ENCODE results near the gene TMBIM1.

DNA sequence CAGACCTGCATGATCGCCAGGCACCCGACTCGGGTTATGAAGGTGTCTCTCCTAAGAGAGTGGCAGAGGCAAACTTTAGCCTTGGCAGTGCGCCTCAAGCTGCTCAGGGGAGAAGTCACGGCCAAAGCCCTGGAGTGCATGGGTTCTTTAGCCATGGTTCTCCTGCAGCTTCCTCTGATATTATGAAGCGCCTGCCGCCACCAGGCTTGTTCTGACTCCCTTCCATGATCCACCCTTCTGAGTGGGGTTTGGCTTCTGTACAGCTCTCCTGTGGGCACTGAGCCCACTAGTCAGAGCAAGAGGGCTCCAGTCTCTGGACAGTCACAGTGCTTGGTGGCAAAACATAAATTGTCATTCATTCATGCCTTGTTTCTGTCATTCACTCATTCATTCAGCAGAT, 25.9 kb upstream of the TMBIM1 start:
- TF ChIP-seq, protein P1, sequence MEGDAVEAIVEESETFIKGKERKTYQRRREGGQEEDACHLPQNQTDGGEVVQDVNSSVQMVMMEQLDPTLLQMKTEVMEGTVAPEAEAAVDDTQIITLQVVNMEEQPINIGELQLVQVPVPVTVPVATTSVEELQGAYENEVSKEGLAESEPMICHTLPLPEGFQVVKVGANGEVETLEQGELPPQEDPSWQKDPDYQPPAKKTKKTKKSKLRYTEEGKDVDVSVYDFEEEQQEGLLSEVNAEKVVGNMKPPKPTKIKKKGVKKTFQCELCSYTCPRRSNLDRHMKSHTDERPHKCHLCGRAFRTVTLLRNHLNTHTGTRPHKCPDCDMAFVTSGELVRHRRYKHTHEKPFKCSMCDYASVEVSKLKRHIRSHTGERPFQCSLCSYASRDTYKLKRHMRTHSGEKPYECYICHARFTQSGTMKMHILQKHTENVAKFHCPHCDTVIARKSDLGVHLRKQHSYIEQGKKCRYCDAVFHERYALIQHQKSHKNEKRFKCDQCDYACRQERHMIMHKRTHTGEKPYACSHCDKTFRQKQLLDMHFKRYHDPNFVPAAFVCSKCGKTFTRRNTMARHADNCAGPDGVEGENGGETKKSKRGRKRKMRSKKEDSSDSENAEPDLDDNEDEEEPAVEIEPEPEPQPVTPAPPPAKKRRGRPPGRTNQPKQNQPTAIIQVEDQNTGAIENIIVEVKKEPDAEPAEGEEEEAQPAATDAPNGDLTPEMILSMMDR (IDR thresholded peaks at IDR 0.05): no peak
- TF ChIP-seq TEAD4 (CRISPR knock-in tag; IDR thresholded peaks at IDR 0.05): no peak
- no peak for TF ChIP-seq FOXK1 (CRISPR knock-in tag; IDR thresholded peaks at IDR 0.05)
- no peak for TF ChIP-seq IRF1 (CRISPR knock-in tag; IDR thresholded peaks at IDR 0.05)
- no peak for TF ChIP-seq CREB1 (CRISPR knock-in tag; IDR thresholded peaks at IDR 0.05)
- TF ChIP-seq JUN (CRISPR knock-in tag; IDR thresholded peaks at IDR 0.05): no peak
- TF ChIP-seq NR3C1 (CRISPR knock-in tag; conservative IDR thresholded peaks at IDR 0.05; ENCODE audit: low read depth): no peak
- no peak for TF ChIP-seq CBFB (CRISPR knock-in tag; IDR thresholded peaks at IDR 0.05; ENCODE audit: low read depth)
- TF ChIP-seq HMGXB4 (CRISPR knock-in tag; IDR thresholded peaks at IDR 0.05): no peak
- no peak for TF ChIP-seq ZNF423 (CRISPR knock-in tag; IDR thresholded peaks at IDR 0.05)
- no peak for TF ChIP-seq RELA (CRISPR knock-in tag; IDR thresholded peaks at IDR 0.05; ENCODE audit: borderline replicate concordance)

All from WTC11 (cell line).